Ascending aorta (tissue), 2 donors: Measurements from ENCODE around the gene COX6B2. TPM values are rescaled to one million over a fixed set of nuclear protein-coding genes. Genes with fewer than 3 reads are reported as not detected.

Experiments
- DNase-seq, 2 donors: peaks; one replicate each; pipeline ENCODE4 v3.0.0-alpha.2; 2019; ENCODE audit warnings: low spot score in 2 of 2
- H3K27ac ChIP-seq, 2 donors: fragments of 200-600 bp; sonication (generic); one replicate each; pipeline ENCODE4 v1.5.1; 2016 to 2017; ENCODE audit warnings: mild to moderate bottlenecking in 1 of 2
- H3K27me3 ChIP-seq: fragments of 200-600 bp; sonication (generic); one replicate; pipeline ENCODE4 v1.5.1; 2017
- H3K36me3 ChIP-seq, 2 donors: fragments of 200-600 bp; sonication (generic); one replicate each; pipeline ENCODE4 v1.5.1; 2016
- H3K4me1 ChIP-seq, 2 donors: fragments of 200-600 bp; sonication (generic); one replicate each; pipeline ENCODE4 v1.5.1; 2016 to 2017; ENCODE audit warnings: mild to moderate bottlenecking in 1 of 2
- H3K4me3 ChIP-seq, 2 donors: fragments of 200-600 bp; sonication (generic); one replicate each; pipeline ENCODE4 v1.5.1; 2016 to 2017; ENCODE audit warnings: mild to moderate bottlenecking in 1 of 2
- H3K9me3 ChIP-seq, 2 donors: fragments of 200-600 bp; sonication (generic); one replicate each; pipeline ENCODE4 v1.5.1; 2016
- intact Hi-C: fragments of 100-400 bp; cut with DNase I; formaldehyde crosslinking; loops from one replicate; pipeline ENCODE4 v1.15.1; 2023
- total RNA-seq: library from RNA; depleted of rRNA; stranded (reverse); fragments of >200 nt; gene quantifications from one replicate; pipeline ENCODE4 v1.1.0, GENCODE V29; 2016
- TF ChIP-seq, protein P1 (sequence below), 3 experiments: fragments of 200-600 bp in 2 of 3; fragments of 450-650 bp in 1 of 3; sonication (generic) in 2 of 3; IDR thresholded peaks; one replicate each; pipeline ENCODE4 v1.5.1; 2016 to 2019; ENCODE audit warnings: antibody characterized with exemption in 3 of 3, mild to moderate bottlenecking in 1 of 3, moderate library complexity in 1 of 3

The COX6B2 gene
- total RNA-seq, 1 donor from 2014 or later = not detected

- TF ChIP-seq, protein P1, sequence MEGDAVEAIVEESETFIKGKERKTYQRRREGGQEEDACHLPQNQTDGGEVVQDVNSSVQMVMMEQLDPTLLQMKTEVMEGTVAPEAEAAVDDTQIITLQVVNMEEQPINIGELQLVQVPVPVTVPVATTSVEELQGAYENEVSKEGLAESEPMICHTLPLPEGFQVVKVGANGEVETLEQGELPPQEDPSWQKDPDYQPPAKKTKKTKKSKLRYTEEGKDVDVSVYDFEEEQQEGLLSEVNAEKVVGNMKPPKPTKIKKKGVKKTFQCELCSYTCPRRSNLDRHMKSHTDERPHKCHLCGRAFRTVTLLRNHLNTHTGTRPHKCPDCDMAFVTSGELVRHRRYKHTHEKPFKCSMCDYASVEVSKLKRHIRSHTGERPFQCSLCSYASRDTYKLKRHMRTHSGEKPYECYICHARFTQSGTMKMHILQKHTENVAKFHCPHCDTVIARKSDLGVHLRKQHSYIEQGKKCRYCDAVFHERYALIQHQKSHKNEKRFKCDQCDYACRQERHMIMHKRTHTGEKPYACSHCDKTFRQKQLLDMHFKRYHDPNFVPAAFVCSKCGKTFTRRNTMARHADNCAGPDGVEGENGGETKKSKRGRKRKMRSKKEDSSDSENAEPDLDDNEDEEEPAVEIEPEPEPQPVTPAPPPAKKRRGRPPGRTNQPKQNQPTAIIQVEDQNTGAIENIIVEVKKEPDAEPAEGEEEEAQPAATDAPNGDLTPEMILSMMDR (IDR thresholded peaks at IDR 0.05) = no peak
Measured at GRCh38 chr19:55389386-55390317, 35.1 kb upstream of the COX6B2 start.

GRCh38 chr19:55387736-55388497 is 33.4 kb upstream of the COX6B2 start:
- TF ChIP-seq, protein P1 (IDR thresholded peaks at IDR 0.05) = no peak
- peaks cover 11 to 39% of the 10 kb centered on the region in 2 donors for H3K4me1 ChIP-seq
- H3K27me3 ChIP-seq = no peaks in the 10 kb centered on the region
- no peak for DNase-seq
- no peaks in the 10 kb centered on the region for H3K9me3 ChIP-seq
- intact Hi-C loops = loop anchor here (5.0 to 10.0 kb wide), 2 partner anchors 197 to 259 kb away; partner anchors contain the start of genes CCDC106 and ZNF579
- peak overlapping the region; percentile 68 to 91 for H3K4me3 ChIP-seq
- no peak overlapping the region for H3K27ac ChIP-seq
- H3K36me3 ChIP-seq = peaks cover 32 to 43% of the 10 kb centered on the region in 2 donors

More at GRCh38 chr19:55389386-55390317, 35.1 kb upstream of the COX6B2 start:
- Histone ChIP-seq H3K4me1 (peaks cover 11 to 29% of the 10 kb centered on the region in 2 donors), H3K9me3 (no peaks in the 10 kb centered on the region), H3K27ac (no peak overlapping the region), H3K36me3 (peaks cover 32 to 43% of the 10 kb centered on the region in 2 donors), H3K27me3 (no peaks in the 10 kb centered on the region), H3K4me3 (no peak overlapping the region)
- no peak for DNase-seq
- intact Hi-C loops = loop anchor here (5.0 to 10.0 kb wide), 2 partner anchors 195 to 258 kb away; partner anchors contain the start of genes CCDC106 and ZNF579

DNA sequence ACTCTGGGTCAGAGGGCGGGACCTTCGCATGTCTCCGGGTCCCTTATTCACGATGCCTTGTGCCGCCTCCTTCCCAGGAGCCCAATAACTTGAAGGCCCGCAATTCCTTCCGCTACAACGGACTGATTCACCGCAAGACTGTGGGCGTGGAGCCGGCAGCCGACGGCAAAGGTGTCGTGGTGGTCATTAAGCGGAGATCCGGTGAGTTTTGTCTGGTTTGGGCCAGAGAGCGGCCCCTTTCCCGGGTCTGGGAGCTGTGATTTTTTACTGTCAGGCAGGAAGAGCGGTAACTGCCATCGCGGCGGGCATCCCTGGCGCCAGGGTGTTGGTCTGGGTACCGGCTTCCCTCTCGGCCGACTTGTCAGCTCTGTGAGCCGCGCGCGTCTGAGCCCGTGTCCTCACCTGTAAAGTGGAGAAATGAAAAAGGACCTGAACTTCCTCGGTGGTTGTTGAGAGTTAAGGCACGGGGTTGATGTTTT is 32.0 kb upstream of the COX6B2 start:
- Histone ChIP-seq H3K27ac (peak overlapping the region; percentile 53 to 93), H3K27me3 (no peaks in the 10 kb centered on the region), H3K4me1 (peaks cover 11 to 39% of the 10 kb centered on the region in 2 donors), H3K4me3 (peak overlapping the region; percentile 68 to 91), H3K36me3 (peaks cover 32 to 35% of the 10 kb centered on the region in 2 donors), H3K9me3 (no peaks in the 10 kb centered on the region)
- DNase-seq = no peak
- TF ChIP-seq, protein P1 (IDR thresholded peaks at IDR 0.05) = no peak
- intact Hi-C loops = loop anchor here (1.0 to 10.0 kb wide), 3 partner anchors 21 to 261 kb away; partner anchors contain the start of genes CCDC106, UBE2S and ZNF579

GRCh38 chr19:55385724-55386492 is 31.4 kb upstream of the COX6B2 start, which contains the start of gene RPL28:
Gene RPL28 (plus strand): TSS chr19:55385932. CDS start chr19:55386358, 426 bp downstream.
- intact Hi-C loops = loop anchor here (1.0 to 10.0 kb wide), 8 partner anchors 21 to 261 kb away; partner anchors contain the start of genes CCDC106, HSPBP1, ISOC2 and KMT5C
- Histone ChIP-seq H3K9me3 (no peaks in the 10 kb centered on the region), H3K36me3 (peaks cover 28 to 32% of the 10 kb centered on the region in 2 donors)

More at GRCh38 chr19:55385724-55386492, 31.4 kb upstream of the COX6B2 start, which contains the start of gene RPL28:
- DNase-seq = peak; percentile 92 to 99
- peaks cover 11 to 39% of the 10 kb centered on the region in 2 donors for H3K4me1 ChIP-seq
- H3K27me3 ChIP-seq = no peaks in the 10 kb centered on the region
- peak within 1 kb of the TSS; percentile 68 to 91 for H3K4me3 ChIP-seq
- H3K27ac ChIP-seq = peak within 1 kb of the TSS; percentile 92 to 93
- TF ChIP-seq, protein P1 (IDR thresholded peaks at IDR 0.05) = no peak
